Panc1 (cell line): ENCODE measurements around the gene C3orf49. TPM values are rescaled to one million over a fixed set of nuclear protein-coding genes. Genes with fewer than 3 reads are reported as not detected.

Experiments
- ATAC-seq: fragments of 200-7000 bp; cut with Tn5 transposase; 2 replicates; pipeline ENCODE4 v1.9.1; 2020; ENCODE audit warnings: mild to moderate bottlenecking, moderate library complexity
- BruUV-seq: library from RNA; stranded (reverse); fragments of 400-500 nt; replicated peaks from 2 replicates; lab custom pipeline; 2021; lab: Mats Ljungman, UMichigan
- CTCF ChIA-PET: fragments of 300-600 bp; sonication (Branson Sonifier 250); formaldehyde crosslinking; loops from one replicate; lab custom pipeline; 2022; ENCODE audit warnings: antibody characterized with exemption; lab: Charles Lee
- POLR2A ChIA-PET: fragments of 300-600 bp; sonication (Branson Sonifier 250); formaldehyde crosslinking; loops from one replicate; lab custom pipeline; 2022; ENCODE audit warnings: antibody characterized with exemption; lab: Charles Lee
- DNase-seq: peaks from one replicate; pipeline ENCODE4 v3.0.0-alpha.2; 2010; ENCODE audit warnings: low read depth, low spot score
- H3K27ac ChIP-seq: 2 replicates; pipeline ENCODE4 v1.5.1; 2011; ENCODE audit warnings: mild to moderate bottlenecking, low read length, inconsistent platforms
- H3K27me3 ChIP-seq: fragments of 200-500 bp; sonication (Bioruptor generic); 2 replicates; pipeline ENCODE4 v1.6.0; 2014; ENCODE audit warnings: low read length, inconsistent platforms; ENCODE audit not compliant: control insufficient read depth, insufficient read depth
- H3K36me3 ChIP-seq: fragments of 200-500 bp; sonication (Bioruptor generic); 2 replicates; pipeline ENCODE4 v1.5.1; 2014; ENCODE audit warnings: inconsistent platforms, mild to moderate bottlenecking, low read length, moderate library complexity; ENCODE audit not compliant: control insufficient read depth, insufficient read depth
- H3K4me1 ChIP-seq: 2 replicates; pipeline ENCODE4 v1.5.1; 2011; ENCODE audit warnings: inconsistent platforms, mild to moderate bottlenecking, low read length, moderate library complexity; ENCODE audit not compliant: control insufficient read depth, insufficient read depth
- H3K4me3 ChIP-seq, 2 experiments: 2 replicates each; pipeline ENCODE4 v1.5.1; 2011 to 2012; ENCODE audit warnings: low read depth in 2 of 2, low read length in 2 of 2, mild to moderate bottlenecking in 2 of 2, inconsistent platforms in 1 of 2, moderate library complexity in 1 of 2
- H3K9me3 ChIP-seq: fragments of 200-500 bp; sonication (Bioruptor generic); 2 replicates; pipeline ENCODE4 v1.5.1; 2014; ENCODE audit warnings: low read depth, mild to moderate bottlenecking, inconsistent platforms, low read length, moderate library complexity; ENCODE audit not compliant: control insufficient read depth, insufficient read depth
- CTCF ChIP-seq: fragments of 450-650 bp; IDR thresholded peaks from 2 replicates; pipeline ENCODE4 v1.5.1; 2017; ENCODE audit warnings: mild to moderate bottlenecking
- POLR2AphosphoS5 ChIP-seq: IDR thresholded peaks from 2 replicates; pipeline ENCODE4 v1.6.1; 2012; ENCODE audit warnings: mild to moderate bottlenecking, low read depth, low read length, moderate library complexity
- REST ChIP-seq, 2 experiments: IDR thresholded peaks; 2 replicates each; pipeline ENCODE4 v1.6.1; 2011 to 2012; ENCODE audit warnings: low read depth in 2 of 2, control low read depth in 1 of 2, low read length in 1 of 2, mild to moderate bottlenecking in 1 of 2, moderate library complexity in 1 of 2; ENCODE audit not compliant: insufficient read depth in 1 of 2
- SIN3A ChIP-seq: IDR thresholded peaks from 2 replicates; pipeline ENCODE4 v1.6.1; 2012; ENCODE audit warnings: low read depth, mild to moderate bottlenecking, low read length, moderate library complexity, borderline replicate concordance; ENCODE audit not compliant: insufficient read depth
- TCF7L2 ChIP-seq: IDR thresholded peaks from 2 replicates; pipeline ENCODE4 v1.6.1; 2011; ENCODE audit warnings: mild to moderate bottlenecking, low read depth, low read length, inconsistent platforms
- in situ Hi-C: cut with HindIII; loops from 2 replicates; pipeline ENCODE4 v1.10.0; 2016; ENCODE audit warnings: low sequenced_read_pairs, low pct_unique_long_range_greater_than_20kb
- intact Hi-C: fragments of 100-400 bp; cut with micrococcal nuclease; formaldehyde crosslinking; loops from one replicate; pipeline ENCODE4 v1.10.0; 2022; ENCODE audit not compliant: unreplicated experiment
- total RNA-seq: library from RNA; stranded (reverse); gene quantifications from one replicate; pipeline ENCODE4 v1.2.1, GENCODE V29; 2021; ENCODE audit not compliant: unreplicated experiment

Gene C3orf49
- total RNA-seq, 1 experiment from 2014 or later = not detected

- Histone ChIP-seq H3K4me3 (no peak overlapping the region), H3K27ac (no peak overlapping the region), H3K36me3 (no peaks in the 10 kb centered on the region), H3K4me1 (peaks cover 1% of the 10 kb centered on the region; the same call in 1 of the 2 replicates), H3K27me3 (no peaks in the 10 kb centered on the region), H3K9me3 (no peaks in the 10 kb centered on the region)
- ChIA-PET CTCF (interaction anchor here (0.5 kb wide), 1 partner anchor 508 kb away, joined by 4 read pairs; no protein-coding TSS in a partner anchor), POLR2A (no interaction called here)
- no peak for DNase-seq
- TF ChIP-seq TCF7L2 (no peak), CTCF (no peak), POLR2AphosphoS5 (no peak), REST (IDR thresholded peaks at IDR 0.05; ENCODE audit: insufficient read depth in 1 of 2, low read depth in 2 of 2, low read length in 1 of 2) (no peak), SIN3A (no peak)
- ATAC-seq = no peak
- in situ Hi-C loops = no loop called here
- intact Hi-C loops = no loop called here
- BruUV-seq = no TSS peak
Observed at GRCh38 chr3:63857311-63857710, 38.2 kb downstream of the C3orf49 start.

- ATAC-seq (no peak), DNase-seq (no peak)
- H3K27me3 ChIP-seq = no peaks in the 10 kb centered on the region
- BruUV-seq = no TSS peak
- no peak overlapping the region for H3K4me3 ChIP-seq
- H3K27ac ChIP-seq = no peak overlapping the region
- in situ Hi-C loops (no loop called here), intact Hi-C loops (no loop called here)
- no peaks in the 10 kb centered on the region for H3K9me3 ChIP-seq
- H3K4me1 ChIP-seq = peaks cover 3% of the 10 kb centered on the region; the same call in 1 of the 2 replicates
- TF ChIP-seq TCF7L2 (no peak), CTCF (no peak), SIN3A (no peak), POLR2AphosphoS5 (no peak), REST (IDR thresholded peaks at IDR 0.05; ENCODE audit: insufficient read depth in 1 of 2, low read depth in 2 of 2, low read length in 1 of 2) (no peak)
- CTCF ChIA-PET = no interaction called here
- H3K36me3 ChIP-seq = no peaks in the 10 kb centered on the region; the same call in 1 of the 2 replicates
- POLR2A ChIA-PET = no interaction called here
Observed at GRCh38 chr3:63860776-63861175, 41.7 kb downstream of the C3orf49 start.
